Adrenal gland (tissue), 12 donors: ENCODE data around the gene LEKR1. TPM values are rescaled to one million over a fixed set of nuclear protein-coding genes. Genes with fewer than 3 reads are reported as not detected.

Experiments
- DNase-seq, 7 donors: peaks; one replicate each; pipeline ENCODE4 v3.0.0-alpha.2; 2019 to 2020
- H3K27ac ChIP-seq, 5 donors: fragments of 200-600 bp; sonication (generic) in 4 of 5; 1 replicate in 3 of 5; 2 replicates in 2 of 5; pipeline versions ENCODE4 v1.5.1 to v1.8.0; 2016 to 2020; ENCODE audit warnings: mild to moderate bottlenecking in 1 of 5
- H3K27me3 ChIP-seq: fragments of 200-600 bp; 2 replicates; pipeline ENCODE4 v1.8.0; 2021
- H3K36me3 ChIP-seq, 2 donors: fragments of 200-600 bp; replicated peaks in 1 of 2; 1 replicate in 1 of 2; 2 replicates in 1 of 2; pipeline versions ENCODE4 v1.5.1 to v1.8.0; 2018 to 2022
- H3K4me1 ChIP-seq, 2 donors: fragments of 200-600 bp; replicated peaks in 1 of 2; 1 replicate in 1 of 2; 2 replicates in 1 of 2; pipeline versions ENCODE4 v1.5.1 to v1.8.0; 2018 to 2021
- H3K4me3 ChIP-seq, 4 donors: fragments of 200-600 bp; sonication (generic) in 3 of 4; one replicate each; pipeline ENCODE4 v1.5.1; 2016 to 2018
- H3K9me3 ChIP-seq, 3 donors: fragments of 200-600 bp; sonication (generic) in 1 of 3; replicated peaks in 1 of 3; 1 replicate in 2 of 3; 2 replicates in 1 of 3; pipeline versions ENCODE4 v1.5.1 to v1.8.0; 2016 to 2021
- POLR2A ChIP-seq, 2 donors: fragments of 450-650 bp; IDR thresholded peaks; one replicate each; pipeline ENCODE4 v1.6.1; 2017; ENCODE audit warnings: antibody characterized with exemption in 2 of 2, mild to moderate bottlenecking in 2 of 2, moderate library complexity in 1 of 2
- WGBS, 4 donors: extraction: QIAGEN DNeasy Blood & Tissue Kit in 2 of 4; methylation state at CpG; one replicate each; pipeline versions ENCODE4 v1.1.5 to v1.1.7; 2013 to 2017; 5-methylcytosine and 5-hydroxymethylcytosine counted together
- intact Hi-C, 2 donors: fragments of 100-400 bp; cut with DNase I; formaldehyde crosslinking; loops; one replicate each; pipeline versions ENCODE4 v1.14.1 to v1.15.0; 2022 to 2023
- polyA plus RNA-seq, 3 donors: library from polyadenylated mRNA; stranded (reverse); fragments of 200-250 nt in 2 of 3; fragments of 350-450 nt in 1 of 3; fragmentation: Illumina TruSeq in 1 of 3; extraction: RNeasy Lipid Tissue Mini Kit (QIAGEN cat#74804) in 1 of 3; gene quantifications; one replicate each; pipeline ENCODE4 v1.2.3, GENCODE V29; 2013 to 2014
- total RNA-seq, 9 donors: library from RNA; depleted of rRNA in 4 of 9; stranded (reverse); fragments of >200 nt in 4 of 9; fragments of 120-200 nt in 1 of 9; fragmentation: NEBNext Ultra II Directional in 1 of 9; extraction: Animal tissue kit (Norgen Biotek cat#: 25700) in 1 of 9; gene quantifications; one replicate each; pipeline versions ENCODE4 v1.1.0 to v1.2.4, GENCODE V29; 2013 to 2023
- TF ChIP-seq, protein P1 (sequence below), 6 experiments: fragments of 450-650 bp in 4 of 6; fragments of 200-600 bp in 2 of 6; sonication (generic) in 1 of 6; IDR thresholded peaks; 1 replicate in 5 of 6; 2 replicates in 1 of 6; pipeline versions ENCODE4 v1.5.1 to v1.8.0; 2016 to 2021; ENCODE audit warnings: antibody characterized with exemption in 6 of 6, mild to moderate bottlenecking in 2 of 6, moderate library complexity in 1 of 6
- donor health status: healthy with polysubstance abuse.
- donor health status: Bipolar disorder and iron deficiency.
- donor health status: DM: yes; HTN: yes; CAD: no.
- donor health status: DM: no; HTN: no; CAD: no.
- donor health status: DM: no; HTN: no; CAD: no.
- donor health status: DM: yes; HTN: yes; CAD: no.

Gene LEKR1
- total and polyA plus RNA-seq, 12 donors: 0.28 to 2.3 (median 1.5) TPM

DNA sequence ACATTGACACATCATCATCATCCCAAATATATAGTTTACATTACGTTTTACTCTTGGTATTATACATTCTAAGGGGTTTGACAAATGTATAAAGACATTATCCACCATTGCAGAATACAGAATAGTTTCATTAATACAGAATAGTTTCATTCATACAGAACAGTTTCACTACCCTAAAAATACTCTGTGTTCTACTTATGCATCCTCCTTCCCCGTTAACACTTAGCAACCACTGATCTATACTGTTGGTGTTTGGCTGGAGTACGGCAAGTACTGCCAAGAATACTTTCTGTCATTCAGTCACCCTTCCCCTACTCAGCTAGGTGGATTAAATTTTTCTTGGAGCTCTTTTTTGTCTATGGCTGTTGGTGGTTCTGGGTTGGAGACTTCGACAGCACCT lies 33.4 kb downstream of the LEKR1 start:
- H3K9me3 ChIP-seq: no peaks in the 10 kb centered on the region
- H3K36me3 ChIP-seq: no peaks in the 10 kb centered on the region
- H3K27me3 ChIP-seq: no peaks in the 10 kb centered on the region
- TF ChIP-seq POLR2A (IDR thresholded peaks at IDR 0.05): no peak
- TF ChIP-seq, protein P1, sequence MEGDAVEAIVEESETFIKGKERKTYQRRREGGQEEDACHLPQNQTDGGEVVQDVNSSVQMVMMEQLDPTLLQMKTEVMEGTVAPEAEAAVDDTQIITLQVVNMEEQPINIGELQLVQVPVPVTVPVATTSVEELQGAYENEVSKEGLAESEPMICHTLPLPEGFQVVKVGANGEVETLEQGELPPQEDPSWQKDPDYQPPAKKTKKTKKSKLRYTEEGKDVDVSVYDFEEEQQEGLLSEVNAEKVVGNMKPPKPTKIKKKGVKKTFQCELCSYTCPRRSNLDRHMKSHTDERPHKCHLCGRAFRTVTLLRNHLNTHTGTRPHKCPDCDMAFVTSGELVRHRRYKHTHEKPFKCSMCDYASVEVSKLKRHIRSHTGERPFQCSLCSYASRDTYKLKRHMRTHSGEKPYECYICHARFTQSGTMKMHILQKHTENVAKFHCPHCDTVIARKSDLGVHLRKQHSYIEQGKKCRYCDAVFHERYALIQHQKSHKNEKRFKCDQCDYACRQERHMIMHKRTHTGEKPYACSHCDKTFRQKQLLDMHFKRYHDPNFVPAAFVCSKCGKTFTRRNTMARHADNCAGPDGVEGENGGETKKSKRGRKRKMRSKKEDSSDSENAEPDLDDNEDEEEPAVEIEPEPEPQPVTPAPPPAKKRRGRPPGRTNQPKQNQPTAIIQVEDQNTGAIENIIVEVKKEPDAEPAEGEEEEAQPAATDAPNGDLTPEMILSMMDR (IDR thresholded peaks at IDR 0.05): no peak
- 81 to 89% (median 86%) methylated on average over 4 of the region's 4 CpGs for WGBS, 4 donors
- H3K27ac ChIP-seq: no peak overlapping the region
- intact Hi-C loops: no loop called here
- no peak for DNase-seq
- no peak overlapping the region for H3K4me3 ChIP-seq
- no peaks in the 10 kb centered on the region for H3K4me1 ChIP-seq

DNA sequence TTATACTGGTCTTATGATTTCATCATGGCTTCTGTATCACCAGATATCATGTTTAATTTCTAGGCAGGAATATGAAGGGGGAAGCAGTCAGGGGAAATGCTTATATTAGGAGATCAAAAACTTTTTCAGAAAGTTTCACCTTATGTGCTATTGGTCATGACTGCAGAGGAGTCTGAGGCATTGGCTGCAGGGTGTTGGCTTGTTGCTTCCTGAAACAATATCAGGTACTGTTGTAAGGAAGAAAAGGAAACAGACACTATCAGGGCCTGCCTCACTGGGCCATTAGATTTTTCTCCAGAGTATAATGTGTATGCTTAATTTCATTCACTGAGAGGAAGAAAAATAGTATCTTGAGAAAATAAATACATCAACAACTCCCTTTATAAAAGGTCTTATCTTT lies 34.7 kb downstream of the LEKR1 start:
- Histone ChIP-seq H3K9me3 (no peaks in the 10 kb centered on the region), H3K27ac (no peak overlapping the region), H3K27me3 (no peaks in the 10 kb centered on the region), H3K4me3 (no peak overlapping the region), H3K36me3 (no peaks in the 10 kb centered on the region), H3K4me1 (no peaks in the 10 kb centered on the region)
- TF ChIP-seq POLR2A (IDR thresholded peaks at IDR 0.05): no peak
- TF ChIP-seq, protein P1 (IDR thresholded peaks at IDR 0.05): no peak
- no peak for DNase-seq
- intact Hi-C loops: no loop called here

DNA sequence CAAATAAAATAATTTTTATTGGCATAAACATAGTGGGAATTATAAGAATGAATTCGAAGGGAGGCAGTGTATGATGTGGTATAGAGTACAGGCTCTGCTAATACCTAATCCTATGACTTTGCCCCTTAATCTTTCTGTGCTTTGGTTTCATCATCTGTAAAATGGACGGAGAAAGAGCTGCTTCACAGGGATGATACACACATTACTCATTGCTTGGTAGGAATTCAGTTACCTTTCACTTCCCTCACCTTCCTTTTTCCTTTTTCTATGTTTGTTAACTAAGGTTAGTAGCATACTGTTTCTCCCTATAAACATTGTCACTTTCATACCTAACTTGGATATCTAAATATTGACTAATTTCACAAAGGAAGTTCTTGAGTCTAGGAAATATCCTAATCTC lies 36.2 kb downstream of the LEKR1 start:
- no peak for TF ChIP-seq POLR2A (IDR thresholded peaks at IDR 0.05)
- TF ChIP-seq, protein P1 (IDR thresholded peaks at IDR 0.05): no peak
- H3K4me1 ChIP-seq: no peaks in the 10 kb centered on the region
- intact Hi-C loops: no loop called here
- H3K27ac ChIP-seq: no peak overlapping the region
- H3K36me3 ChIP-seq: no peaks in the 10 kb centered on the region
- H3K27me3 ChIP-seq: no peaks in the 10 kb centered on the region
- H3K4me3 ChIP-seq: no peak overlapping the region
- no peaks in the 10 kb centered on the region for H3K9me3 ChIP-seq
- 77 to 91% (median 81%) methylated on average over 2 of the region's 2 CpGs for WGBS, 4 donors
- no peak for DNase-seq

DNA sequence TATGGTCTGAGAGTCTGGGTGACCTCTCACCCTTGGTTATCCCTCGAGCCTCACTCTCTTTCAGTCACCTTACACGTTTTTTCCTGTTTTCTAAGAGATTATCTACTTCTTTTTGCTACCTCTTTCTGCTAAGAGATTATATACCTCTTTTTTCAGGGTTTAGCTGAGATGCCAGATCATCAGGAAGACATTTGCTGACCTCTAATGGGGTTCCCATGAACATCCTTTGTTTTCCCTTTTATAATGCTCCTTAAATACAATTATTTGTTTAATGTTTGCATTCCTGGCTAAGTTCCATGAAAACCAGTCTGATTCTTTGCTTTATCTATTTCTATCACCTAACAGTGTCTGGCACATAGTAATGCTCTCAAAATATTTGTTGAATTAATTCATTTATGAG lies 39.6 kb downstream of the LEKR1 start:
- intact Hi-C loops: no loop called here
- H3K4me3 ChIP-seq: no peak overlapping the region
- no peaks in the 10 kb centered on the region for H3K4me1 ChIP-seq
- 39 to 73% (median 53%) methylated on average over 1 to 2 of the region's 2 CpGs for WGBS, 4 donors
- no peaks in the 10 kb centered on the region for H3K36me3 ChIP-seq
- no peak for DNase-seq
- H3K9me3 ChIP-seq: no peaks in the 10 kb centered on the region
- H3K27ac ChIP-seq: no peak overlapping the region
- no peaks in the 10 kb centered on the region for H3K27me3 ChIP-seq
- TF ChIP-seq POLR2A (IDR thresholded peaks at IDR 0.05): no peak
- TF ChIP-seq, protein P1 (IDR thresholded peaks at IDR 0.05): no peak
